ENCODE measurements around the gene STK17A.
"Not testable (repeated sequence)": the region's sequence is repeated elsewhere in the genome, so short reads cannot be mapped to it uniquely, and the experiment has no call there.

- not testable (repeated sequence) for TF ChIP-seq TCF12 (IDR thresholded peaks at IDR 0.05); RAD21 (IDR thresholded peaks at IDR 0.05; ENCODE audit: low read length); EP300 (IDR thresholded peaks at IDR 0.05; ENCODE audit: borderline replicate concordance in 1 of 2, low read depth in 1 of 2, low read length in 1 of 2); USF2 (IDR thresholded peaks at IDR 0.05; ENCODE audit: borderline replicate concordance, low read depth, low read length); RCOR1 (IDR thresholded peaks at IDR 0.05; ENCODE audit: low read length); NFIC (IDR thresholded peaks at IDR 0.05; ENCODE audit: borderline replicate concordance); GABPA (IDR thresholded peaks at IDR 0.05; ENCODE audit: low read depth); CTCF (IDR thresholded peaks at IDR 0.05); RFX5 (IDR thresholded peaks at IDR 0.05; ENCODE audit: low read length); YY1 (IDR thresholded peaks at IDR 0.05; ENCODE audit: low read depth); MAX (IDR thresholded peaks at IDR 0.05; ENCODE audit: low read depth); TAF1 (IDR thresholded peaks at IDR 0.05; ENCODE audit: borderline replicate concordance, low read depth, low read length)
These were observed 9.1 kb upstream of the STK17A start for GRCh38 chr7:43573832-43574231.
